Mammary epithelial cell (primary cell): Measurements from ENCODE around the gene NAPEPLD.

ENCODE experiments used
- EZH2 ChIP-seq: IDR thresholded peaks from 2 replicates; pipeline ENCODE4 v1.6.1; 2012; ENCODE audit warnings: low read length, inconsistent platforms, borderline replicate concordance
- TF ChIP-seq, protein P1 (sequence below), 2 donors: IDR thresholded peaks in 1 of 2; conservative IDR thresholded peaks in 1 of 2; 2 replicates each; pipeline ENCODE4 v1.5.1; 2011 to 2012; ENCODE audit warnings: inconsistent platforms in 2 of 2, low read length in 2 of 2, mild to moderate bottlenecking in 2 of 2, control low read depth in 1 of 2, low read depth in 1 of 2; ENCODE audit not compliant: insufficient read depth in 1 of 2; ENCODE audit errors: extremely low read depth in 1 of 2

- TF ChIP-seq, protein P1, sequence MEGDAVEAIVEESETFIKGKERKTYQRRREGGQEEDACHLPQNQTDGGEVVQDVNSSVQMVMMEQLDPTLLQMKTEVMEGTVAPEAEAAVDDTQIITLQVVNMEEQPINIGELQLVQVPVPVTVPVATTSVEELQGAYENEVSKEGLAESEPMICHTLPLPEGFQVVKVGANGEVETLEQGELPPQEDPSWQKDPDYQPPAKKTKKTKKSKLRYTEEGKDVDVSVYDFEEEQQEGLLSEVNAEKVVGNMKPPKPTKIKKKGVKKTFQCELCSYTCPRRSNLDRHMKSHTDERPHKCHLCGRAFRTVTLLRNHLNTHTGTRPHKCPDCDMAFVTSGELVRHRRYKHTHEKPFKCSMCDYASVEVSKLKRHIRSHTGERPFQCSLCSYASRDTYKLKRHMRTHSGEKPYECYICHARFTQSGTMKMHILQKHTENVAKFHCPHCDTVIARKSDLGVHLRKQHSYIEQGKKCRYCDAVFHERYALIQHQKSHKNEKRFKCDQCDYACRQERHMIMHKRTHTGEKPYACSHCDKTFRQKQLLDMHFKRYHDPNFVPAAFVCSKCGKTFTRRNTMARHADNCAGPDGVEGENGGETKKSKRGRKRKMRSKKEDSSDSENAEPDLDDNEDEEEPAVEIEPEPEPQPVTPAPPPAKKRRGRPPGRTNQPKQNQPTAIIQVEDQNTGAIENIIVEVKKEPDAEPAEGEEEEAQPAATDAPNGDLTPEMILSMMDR (conservative IDR thresholded peaks at IDR 0.05 in 1 of 2, IDR thresholded peaks at IDR 0.05 in 1 of 2; ENCODE audit: extremely low read depth in 1 of 2, insufficient read depth in 1 of 2, low read depth in 1 of 2, low read length in 2 of 2): no peak
- no peak for TF ChIP-seq EZH2
These were observed 97.4 kb downstream of the NAPEPLD start for GRCh38 chr7:103051519-103051918.
